Hematopoietic multipotent progenitor cell treated with erythropoietin and hydrocortisone succinate and interleukin-3 and kit ligand, for 15 days (in vitro differentiated cells): ENCODE results near the gene CRB2.

Source experiments
- DNase-seq: peaks from one replicate; pipeline ENCODE4 v3.0.0-alpha.2; 2015; ENCODE audit warnings: low spot score

The CRB2 gene

GRCh38 chr9:123421801-123422455, 65.9 kb downstream of the CRB2 start:
- DNase-seq = no peak

- DNase-seq = no peak
Measured at GRCh38 chr9:123422635-123423310, 66.8 kb downstream of the CRB2 start.

- no peak for DNase-seq
Measured at GRCh38 chr9:123423311-123423640, 67.3 kb downstream of the CRB2 start.

GRCh38 chr9:123424131-123424530, 68.1 kb downstream of the CRB2 start:
- no peak for DNase-seq

- no peak for DNase-seq
Measured at GRCh38 chr9:123424552-123425225, 68.7 kb downstream of the CRB2 start.

- no peak for DNase-seq
Measured at GRCh38 chr9:123425261-123425821, 69.3 kb downstream of the CRB2 start.

- DNase-seq = no peak
Measured at GRCh38 chr9:123425836-123426365, 69.9 kb downstream of the CRB2 start.

DNA sequence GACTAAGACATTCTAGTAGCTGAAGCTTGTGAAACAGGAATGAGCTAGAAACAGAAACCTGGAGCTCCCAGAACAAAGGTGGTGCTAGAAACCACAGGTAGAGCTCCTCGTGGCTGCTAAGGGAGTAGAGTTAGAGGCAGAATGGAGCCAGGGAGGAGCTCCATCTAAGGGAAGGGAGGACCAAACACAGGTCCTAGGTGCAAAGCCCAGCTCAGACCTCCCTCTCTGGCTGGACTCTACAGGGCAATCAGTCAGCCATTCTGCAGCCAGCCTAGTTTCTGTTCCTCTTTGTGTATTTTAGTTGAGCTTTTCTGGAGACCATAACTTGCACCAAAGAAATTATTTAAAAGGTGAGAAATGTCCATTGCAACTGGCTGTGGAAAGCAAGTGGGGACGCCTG, 70.4 kb downstream of the CRB2 start:
- DNase-seq = no peak
